ENCODE results near the gene TRRAP. TPM values are rescaled to one million over a fixed set of nuclear protein-coding genes. Genes with fewer than 3 reads are reported as not detected.

TRRAP gene
- polyA plus RNA-seq, 2 of the 4 experiments (the other 2 are of a cell fraction), result 12.2 to 22.1 TPM

- DNase-seq (ENCODE audit: low read depth in 1 of 2, low spot score in 1 of 2) (no peak), ATAC-seq (no peak), FAIRE-seq (no peak)
- WGBS (ENCODE audit: missing lambda C conversion rate), result 95% methylated on average over 6 of the region's 6 CpGs
- TF ChIP-seq KDM5A (IDR thresholded peaks at IDR 0.05) (no peak), CHD4 (IDR thresholded peaks at IDR 0.05; ENCODE audit: borderline replicate concordance) (no peak), PHF8 (IDR thresholded peaks at IDR 0.05; ENCODE audit: borderline replicate concordance, low read depth) (no peak), HOXB13 (CRISPR knock-in tag; IDR thresholded peaks at IDR 0.05; ENCODE audit: low read depth) (no peak), NPAS2 (CRISPR knock-in tag; IDR thresholded peaks at IDR 0.05; ENCODE audit: borderline replicate concordance) (no peak), HMGXB4 (CRISPR knock-in tag; IDR thresholded peaks at IDR 0.05; ENCODE audit: borderline replicate concordance) (no peak)
- TF ChIP-seq, protein P1, sequence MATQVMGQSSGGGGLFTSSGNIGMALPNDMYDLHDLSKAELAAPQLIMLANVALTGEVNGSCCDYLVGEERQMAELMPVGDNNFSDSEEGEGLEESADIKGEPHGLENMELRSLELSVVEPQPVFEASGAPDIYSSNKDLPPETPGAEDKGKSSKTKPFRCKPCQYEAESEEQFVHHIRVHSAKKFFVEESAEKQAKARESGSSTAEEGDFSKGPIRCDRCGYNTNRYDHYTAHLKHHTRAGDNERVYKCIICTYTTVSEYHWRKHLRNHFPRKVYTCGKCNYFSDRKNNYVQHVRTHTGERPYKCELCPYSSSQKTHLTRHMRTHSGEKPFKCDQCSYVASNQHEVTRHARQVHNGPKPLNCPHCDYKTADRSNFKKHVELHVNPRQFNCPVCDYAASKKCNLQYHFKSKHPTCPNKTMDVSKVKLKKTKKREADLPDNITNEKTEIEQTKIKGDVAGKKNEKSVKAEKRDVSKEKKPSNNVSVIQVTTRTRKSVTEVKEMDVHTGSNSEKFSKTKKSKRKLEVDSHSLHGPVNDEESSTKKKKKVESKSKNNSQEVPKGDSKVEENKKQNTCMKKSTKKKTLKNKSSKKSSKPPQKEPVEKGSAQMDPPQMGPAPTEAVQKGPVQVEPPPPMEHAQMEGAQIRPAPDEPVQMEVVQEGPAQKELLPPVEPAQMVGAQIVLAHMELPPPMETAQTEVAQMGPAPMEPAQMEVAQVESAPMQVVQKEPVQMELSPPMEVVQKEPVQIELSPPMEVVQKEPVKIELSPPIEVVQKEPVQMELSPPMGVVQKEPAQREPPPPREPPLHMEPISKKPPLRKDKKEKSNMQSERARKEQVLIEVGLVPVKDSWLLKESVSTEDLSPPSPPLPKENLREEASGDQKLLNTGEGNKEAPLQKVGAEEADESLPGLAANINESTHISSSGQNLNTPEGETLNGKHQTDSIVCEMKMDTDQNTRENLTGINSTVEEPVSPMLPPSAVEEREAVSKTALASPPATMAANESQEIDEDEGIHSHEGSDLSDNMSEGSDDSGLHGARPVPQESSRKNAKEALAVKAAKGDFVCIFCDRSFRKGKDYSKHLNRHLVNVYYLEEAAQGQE (IDR thresholded peaks at IDR 0.05), result no peak
- TF ChIP-seq, protein P2, sequence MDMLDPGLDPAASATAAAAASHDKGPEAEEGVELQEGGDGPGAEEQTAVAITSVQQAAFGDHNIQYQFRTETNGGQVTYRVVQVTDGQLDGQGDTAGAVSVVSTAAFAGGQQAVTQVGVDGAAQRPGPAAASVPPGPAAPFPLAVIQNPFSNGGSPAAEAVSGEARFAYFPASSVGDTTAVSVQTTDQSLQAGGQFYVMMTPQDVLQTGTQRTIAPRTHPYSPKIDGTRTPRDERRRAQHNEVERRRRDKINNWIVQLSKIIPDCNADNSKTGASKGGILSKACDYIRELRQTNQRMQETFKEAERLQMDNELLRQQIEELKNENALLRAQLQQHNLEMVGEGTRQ (IDR thresholded peaks at IDR 0.05), result no peak
- no peaks in the 10 kb centered on the region for H3K4me1 ChIP-seq
- POLR2A ChIA-PET, result no interaction called here
- no peak overlapping the region for H3K27ac ChIP-seq
- no peak overlapping the region for H3K4me3 ChIP-seq
- H3K9me3 ChIP-seq, result no peaks in the 10 kb centered on the region
- CTCF ChIA-PET, result interaction anchor here (1.9 kb wide), 1 partner anchor 323 kb away, joined by 5 read pairs; no protein-coding TSS in a partner anchor
- no peak overlapping the region for H3K4me2 ChIP-seq
These were observed 112.0 kb downstream of the TRRAP start for GRCh38 chr7:98990356-98990755.

- 93% methylated on average over 14 of the region's 14 CpGs for WGBS (ENCODE audit: missing lambda C conversion rate)
- H3K4me1 ChIP-seq, result no peaks in the 10 kb centered on the region
- TF ChIP-seq POLR2A (IDR thresholded peaks at IDR 0.05; ENCODE audit: low read length) (no peak), HOXA7 (CRISPR knock-in tag; IDR thresholded peaks at IDR 0.05) (no peak)
- no peak overlapping the region for H3K4me2 ChIP-seq
- no peak for ATAC-seq
- no peak overlapping the region for H3K27ac ChIP-seq
- FAIRE-seq, result no peak
- CTCF ChIA-PET, result interaction anchor here (1.0 kb wide), 1 partner anchor 322 kb away, joined by 3 read pairs; no protein-coding TSS in a partner anchor
- H3K9me3 ChIP-seq, result no peaks in the 10 kb centered on the region
- H3K4me3 ChIP-seq, result no peak overlapping the region
- POLR2A ChIA-PET, result no interaction called here
- no peak for DNase-seq (ENCODE audit: low read depth in 1 of 2, low spot score in 1 of 2)
These were observed 112.8 kb downstream of the TRRAP start for GRCh38 chr7:98991141-98991540.

- FAIRE-seq (no peak), DNase-seq (ENCODE audit: low read depth in 1 of 2, low spot score in 1 of 2) (no peak), ATAC-seq (no peak)
- Histone ChIP-seq H3K4me2 (no peak overlapping the region), H3K27ac (no peak overlapping the region), H3K4me3 (no peak overlapping the region), H3K9me3 (no peaks in the 10 kb centered on the region), H3K4me1 (no peaks in the 10 kb centered on the region)
- CTCF ChIA-PET, result interaction anchor here (0.6 to 1.1 kb wide), 3 partner anchors 12 to 30 kb away, joined by 3 to 4 read pairs (median 4); no protein-coding TSS in a partner anchor
- WGBS (ENCODE audit: missing lambda C conversion rate), result 96% methylated on average over 16 of the region's 16 CpGs
- TF ChIP-seq CBX8 (IDR thresholded peaks at IDR 0.05) (no peak), BHLHE40 (IDR thresholded peaks at IDR 0.05; ENCODE audit: low read depth, low read length) (no peak)
- TF ChIP-seq, protein P1 (IDR thresholded peaks at IDR 0.05), result no peak
- POLR2A ChIA-PET, result no interaction called here
These were observed 113.7 kb downstream of the TRRAP start for GRCh38 chr7:98992076-98992475.
